Measurements from ENCODE around the gene GDPGP1. TPM values are rescaled to one million over a fixed set of nuclear protein-coding genes. Genes with fewer than 3 reads are reported as not detected.

Gene GDPGP1
- total RNA-seq, 6 experiments from 2014 or later, result 4.5 to 6.3 (median 5.2) TPM

DNA sequence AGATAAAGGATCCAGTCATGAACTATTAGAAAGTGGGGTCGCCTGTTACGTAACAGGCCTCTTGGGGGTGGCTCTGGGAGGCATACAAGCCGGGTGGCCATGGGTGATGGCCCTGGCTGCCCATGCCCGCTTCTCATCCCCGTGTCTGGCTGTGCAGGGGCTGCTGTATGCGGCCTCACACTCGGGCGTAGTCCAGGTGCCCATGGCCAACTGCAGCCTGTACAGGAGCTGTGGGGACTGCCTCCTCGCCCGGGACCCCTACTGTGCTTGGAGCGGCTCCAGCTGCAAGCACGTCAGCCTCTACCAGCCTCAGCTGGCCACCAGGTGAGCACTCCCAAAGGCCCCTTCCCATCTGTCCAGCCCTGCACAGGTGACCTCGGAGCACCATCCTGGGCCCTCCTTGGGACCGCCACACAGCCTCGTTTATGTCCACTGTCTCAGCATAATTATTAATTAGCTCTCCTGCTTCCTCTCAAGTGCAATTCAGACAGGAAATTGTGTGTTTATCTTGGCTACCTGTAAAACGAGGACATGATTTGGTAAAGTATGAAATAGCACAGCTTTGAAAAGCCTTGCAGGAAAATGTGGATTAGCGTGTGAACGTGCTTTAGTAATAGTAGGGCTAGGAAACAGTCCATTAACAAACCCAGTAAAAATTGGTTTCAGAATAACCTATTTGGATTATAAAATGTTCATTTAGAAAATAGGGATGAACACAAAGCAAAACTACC lies 8.3 kb upstream of the GDPGP1 start:
- Mint-ChIP-seq H3K4me3 (no peak overlapping the region), H3K9me3 (no peaks in the 10 kb centered on the region), H3K36me3 (ENCODE audit: low read depth) (no peaks in the 10 kb centered on the region; the same call in 1 of the 2 replicates), H3K4me1 (ENCODE audit: low read depth) (peaks cover 9% of the 10 kb centered on the region; the same call in 1 of the 2 replicates), H3K27me3 (ENCODE audit: insufficient read depth) (no peaks in the 10 kb centered on the region), H3K27ac (no peak overlapping the region)
- no peak for DNase-seq
- TF ChIP-seq, protein P1, sequence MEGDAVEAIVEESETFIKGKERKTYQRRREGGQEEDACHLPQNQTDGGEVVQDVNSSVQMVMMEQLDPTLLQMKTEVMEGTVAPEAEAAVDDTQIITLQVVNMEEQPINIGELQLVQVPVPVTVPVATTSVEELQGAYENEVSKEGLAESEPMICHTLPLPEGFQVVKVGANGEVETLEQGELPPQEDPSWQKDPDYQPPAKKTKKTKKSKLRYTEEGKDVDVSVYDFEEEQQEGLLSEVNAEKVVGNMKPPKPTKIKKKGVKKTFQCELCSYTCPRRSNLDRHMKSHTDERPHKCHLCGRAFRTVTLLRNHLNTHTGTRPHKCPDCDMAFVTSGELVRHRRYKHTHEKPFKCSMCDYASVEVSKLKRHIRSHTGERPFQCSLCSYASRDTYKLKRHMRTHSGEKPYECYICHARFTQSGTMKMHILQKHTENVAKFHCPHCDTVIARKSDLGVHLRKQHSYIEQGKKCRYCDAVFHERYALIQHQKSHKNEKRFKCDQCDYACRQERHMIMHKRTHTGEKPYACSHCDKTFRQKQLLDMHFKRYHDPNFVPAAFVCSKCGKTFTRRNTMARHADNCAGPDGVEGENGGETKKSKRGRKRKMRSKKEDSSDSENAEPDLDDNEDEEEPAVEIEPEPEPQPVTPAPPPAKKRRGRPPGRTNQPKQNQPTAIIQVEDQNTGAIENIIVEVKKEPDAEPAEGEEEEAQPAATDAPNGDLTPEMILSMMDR (IDR thresholded peaks at IDR 0.05), result no peak

DNA sequence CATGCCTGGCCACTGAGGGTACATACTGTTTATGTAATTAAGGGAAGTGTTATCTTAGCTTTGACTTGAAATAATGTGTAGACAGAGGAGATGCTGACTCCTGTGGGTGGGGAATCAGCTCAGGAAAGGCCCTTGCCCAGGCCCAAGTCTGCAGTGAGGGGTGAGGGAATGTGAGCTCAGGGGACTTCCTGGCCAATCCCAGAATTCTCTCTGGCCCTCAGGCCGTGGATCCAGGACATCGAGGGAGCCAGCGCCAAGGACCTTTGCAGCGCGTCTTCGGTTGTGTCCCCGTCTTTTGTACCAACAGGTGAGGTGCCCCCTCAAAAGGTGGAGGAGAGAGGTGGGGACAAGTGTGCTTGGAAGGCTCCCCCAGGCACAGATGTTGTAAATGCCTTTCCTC lies 6.7 kb upstream of the GDPGP1 start:
- Mint-ChIP-seq H3K36me3 (ENCODE audit: low read depth) (peaks cover 6% of the 10 kb centered on the region), H3K4me3 (no peak overlapping the region), H3K4me1 (ENCODE audit: low read depth) (peaks cover 11% of the 10 kb centered on the region), H3K27ac (no peak overlapping the region), H3K9me3 (no peaks in the 10 kb centered on the region), H3K27me3 (ENCODE audit: insufficient read depth) (no peaks in the 10 kb centered on the region)
- no peak for DNase-seq
- TF ChIP-seq, protein P1 (IDR thresholded peaks at IDR 0.05), result no peak

DNA sequence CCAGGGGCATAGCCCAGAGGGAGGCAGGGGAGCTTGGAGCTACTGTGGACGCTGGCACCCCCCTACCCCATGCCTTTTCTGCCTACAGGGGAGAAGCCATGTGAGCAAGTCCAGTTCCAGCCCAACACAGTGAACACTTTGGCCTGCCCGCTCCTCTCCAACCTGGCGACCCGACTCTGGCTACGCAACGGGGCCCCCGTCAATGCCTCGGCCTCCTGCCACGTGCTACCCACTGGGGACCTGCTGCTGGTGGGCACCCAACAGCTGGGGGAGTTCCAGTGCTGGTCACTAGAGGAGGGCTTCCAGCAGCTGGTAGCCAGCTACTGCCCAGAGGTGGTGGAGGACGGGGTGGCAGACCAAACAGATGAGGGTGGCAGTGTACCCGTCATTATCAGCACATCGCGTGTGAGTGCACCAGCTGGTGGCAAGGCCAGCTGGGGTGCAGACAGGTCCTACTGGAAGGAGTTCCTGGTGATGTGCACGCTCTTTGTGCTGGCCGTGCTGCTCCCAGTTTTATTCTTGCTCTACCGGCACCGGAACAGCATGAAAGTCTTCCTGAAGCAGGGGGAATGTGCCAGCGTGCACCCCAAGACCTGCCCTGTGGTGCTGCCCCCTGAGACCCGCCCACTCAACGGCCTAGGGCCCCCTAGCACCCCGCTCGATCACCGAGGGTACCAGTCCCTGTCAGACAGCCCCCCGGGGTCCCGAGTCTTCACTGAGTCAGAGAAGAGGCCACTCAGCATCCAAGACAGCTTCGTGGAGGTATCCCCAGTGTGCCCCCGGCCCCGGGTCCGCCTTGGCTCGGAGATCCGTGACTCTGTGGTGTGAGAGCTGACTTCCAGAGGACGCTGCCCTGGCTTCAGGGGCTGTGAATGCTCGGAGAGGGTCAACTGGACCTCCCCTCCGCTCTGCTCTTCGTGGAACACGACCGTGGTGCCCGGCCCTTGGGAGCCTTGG lies 5.9 kb upstream of the GDPGP1 start:
- no peak for DNase-seq
- Mint-ChIP-seq H3K4me1 (ENCODE audit: low read depth) (peaks cover 19% of the 10 kb centered on the region), H3K9me3 (no peaks in the 10 kb centered on the region), H3K36me3 (ENCODE audit: low read depth) (peaks cover 6% of the 10 kb centered on the region), H3K27ac (no peak overlapping the region), H3K4me3 (no peak overlapping the region), H3K27me3 (ENCODE audit: insufficient read depth) (no peaks in the 10 kb centered on the region; the same call in 1 of the 2 replicates)
- TF ChIP-seq, protein P1 (IDR thresholded peaks at IDR 0.05), result no peak

DNA sequence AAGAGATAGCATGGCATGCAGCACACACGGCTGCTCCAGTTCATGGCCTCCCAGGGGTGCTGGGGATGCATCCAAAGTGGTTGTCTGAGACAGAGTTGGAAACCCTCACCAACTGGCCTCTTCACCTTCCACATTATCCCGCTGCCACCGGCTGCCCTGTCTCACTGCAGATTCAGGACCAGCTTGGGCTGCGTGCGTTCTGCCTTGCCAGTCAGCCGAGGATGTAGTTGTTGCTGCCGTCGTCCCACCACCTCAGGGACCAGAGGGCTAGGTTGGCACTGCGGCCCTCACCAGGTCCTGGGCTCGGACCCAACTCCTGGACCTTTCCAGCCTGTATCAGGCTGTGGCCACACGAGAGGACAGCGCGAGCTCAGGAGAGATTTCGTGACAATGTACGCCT lies 5.0 kb upstream of the GDPGP1 start:
- Mint-ChIP-seq H3K4me1 (ENCODE audit: low read depth) (peaks cover 20% of the 10 kb centered on the region), H3K4me3 (no peak overlapping the region), H3K36me3 (ENCODE audit: low read depth) (peaks cover 6% of the 10 kb centered on the region)

GRCh38 chr15:90230071-90230494 lies 3.9 kb upstream of the GDPGP1 start:
- H3K4me1 Mint-ChIP-seq (ENCODE audit: low read depth), result peaks cover 27% of the 10 kb centered on the region
- no peaks in the 10 kb centered on the region for H3K9me3 Mint-ChIP-seq
- H3K36me3 Mint-ChIP-seq (ENCODE audit: low read depth), result peaks cover 6% of the 10 kb centered on the region
- DNase-seq, result no peak
- H3K27me3 Mint-ChIP-seq (ENCODE audit: insufficient read depth), result no peaks in the 10 kb centered on the region; the same call in 1 of the 2 replicates
- no peak overlapping the region for H3K27ac Mint-ChIP-seq
- TF ChIP-seq, protein P1 (IDR thresholded peaks at IDR 0.05), result no peak
- H3K4me3 Mint-ChIP-seq, result no peak overlapping the region

More for the DNA sequence above, 5.0 kb upstream of the GDPGP1 start:
- TF ChIP-seq, protein P1 (IDR thresholded peaks at IDR 0.05), result no peak
- H3K27me3 Mint-ChIP-seq (ENCODE audit: insufficient read depth), result no peaks in the 10 kb centered on the region; the same call in 1 of the 2 replicates
- H3K27ac Mint-ChIP-seq, result no peak overlapping the region
- no peaks in the 10 kb centered on the region for H3K9me3 Mint-ChIP-seq
- no peak for DNase-seq
